Liver (tissue), 3 donors: Measurements from ENCODE around the gene NEK6.

Experiments
- ATF3 ChIP-seq: IDR thresholded peaks from 2 replicates; pipeline ENCODE4 v1.6.1; 2016; ENCODE audit warnings: antibody characterized with exemption
- CTCF ChIP-seq: fragments of 150-350 bp; IDR thresholded peaks from 2 replicates; pipeline ENCODE4 v1.5.1; 2017; ENCODE audit warnings: improper control_type of control experiment, low read depth, low read length; ENCODE audit not compliant: missing input control
- GABPA ChIP-seq, 2 donors: IDR thresholded peaks in 1 of 2; conservative IDR thresholded peaks in 1 of 2; 2 replicates each; pipeline ENCODE4 v1.6.1; 2016; ENCODE audit warnings: antibody characterized with exemption in 2 of 2, mild to moderate bottlenecking in 1 of 2, moderate library complexity in 1 of 2
- NR2F2 ChIP-seq: IDR thresholded peaks from 2 replicates; pipeline ENCODE4 v1.6.1; 2016; ENCODE audit warnings: antibody characterized with exemption
- RAD21 ChIP-seq, 2 donors: IDR thresholded peaks; 2 replicates each; pipeline ENCODE4 v1.6.1; 2016; ENCODE audit warnings: antibody characterized with exemption in 2 of 2, mild to moderate bottlenecking in 2 of 2
- SP1 ChIP-seq: IDR thresholded peaks from 2 replicates; pipeline ENCODE4 v1.6.1; 2018; ENCODE audit warnings: antibody characterized with exemption, mild to moderate bottlenecking
- TAF1 ChIP-seq: conservative IDR thresholded peaks from 2 replicates; pipeline ENCODE4 v1.6.1; 2016; ENCODE audit warnings: antibody characterized with exemption, mild to moderate bottlenecking
- ZBTB33 ChIP-seq: IDR thresholded peaks from 2 replicates; pipeline ENCODE4 v1.6.1; 2016; ENCODE audit warnings: antibody characterized with exemption
- TF ChIP-seq, protein P1 (sequence below): IDR thresholded peaks from 2 replicates; pipeline ENCODE4 v1.6.1; 2016; ENCODE audit warnings: antibody characterized with exemption, mild to moderate bottlenecking
- donor health status: healthy.
- donor health status: healthy.

- no peak for TF ChIP-seq RAD21 (IDR thresholded peaks at IDR 0.05)
- no peak for TF ChIP-seq CTCF
- TF ChIP-seq TAF1, result no peak
- no peak for TF ChIP-seq ATF3
- TF ChIP-seq NR2F2, result no peak
- no peak for TF ChIP-seq ZBTB33
- TF ChIP-seq GABPA (IDR thresholded peaks at IDR 0.05 in 1 of 2, conservative IDR thresholded peaks at IDR 0.05 in 1 of 2), result no peak
- TF ChIP-seq SP1, result no peak
- TF ChIP-seq, protein P1, sequence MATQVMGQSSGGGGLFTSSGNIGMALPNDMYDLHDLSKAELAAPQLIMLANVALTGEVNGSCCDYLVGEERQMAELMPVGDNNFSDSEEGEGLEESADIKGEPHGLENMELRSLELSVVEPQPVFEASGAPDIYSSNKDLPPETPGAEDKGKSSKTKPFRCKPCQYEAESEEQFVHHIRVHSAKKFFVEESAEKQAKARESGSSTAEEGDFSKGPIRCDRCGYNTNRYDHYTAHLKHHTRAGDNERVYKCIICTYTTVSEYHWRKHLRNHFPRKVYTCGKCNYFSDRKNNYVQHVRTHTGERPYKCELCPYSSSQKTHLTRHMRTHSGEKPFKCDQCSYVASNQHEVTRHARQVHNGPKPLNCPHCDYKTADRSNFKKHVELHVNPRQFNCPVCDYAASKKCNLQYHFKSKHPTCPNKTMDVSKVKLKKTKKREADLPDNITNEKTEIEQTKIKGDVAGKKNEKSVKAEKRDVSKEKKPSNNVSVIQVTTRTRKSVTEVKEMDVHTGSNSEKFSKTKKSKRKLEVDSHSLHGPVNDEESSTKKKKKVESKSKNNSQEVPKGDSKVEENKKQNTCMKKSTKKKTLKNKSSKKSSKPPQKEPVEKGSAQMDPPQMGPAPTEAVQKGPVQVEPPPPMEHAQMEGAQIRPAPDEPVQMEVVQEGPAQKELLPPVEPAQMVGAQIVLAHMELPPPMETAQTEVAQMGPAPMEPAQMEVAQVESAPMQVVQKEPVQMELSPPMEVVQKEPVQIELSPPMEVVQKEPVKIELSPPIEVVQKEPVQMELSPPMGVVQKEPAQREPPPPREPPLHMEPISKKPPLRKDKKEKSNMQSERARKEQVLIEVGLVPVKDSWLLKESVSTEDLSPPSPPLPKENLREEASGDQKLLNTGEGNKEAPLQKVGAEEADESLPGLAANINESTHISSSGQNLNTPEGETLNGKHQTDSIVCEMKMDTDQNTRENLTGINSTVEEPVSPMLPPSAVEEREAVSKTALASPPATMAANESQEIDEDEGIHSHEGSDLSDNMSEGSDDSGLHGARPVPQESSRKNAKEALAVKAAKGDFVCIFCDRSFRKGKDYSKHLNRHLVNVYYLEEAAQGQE, result no peak
Observed at GRCh38 chr9:124342776-124343485, 85.2 kb downstream of the NEK6 start.
